ENCODE data around the gene OGFR.

OGFR gene

DNA sequence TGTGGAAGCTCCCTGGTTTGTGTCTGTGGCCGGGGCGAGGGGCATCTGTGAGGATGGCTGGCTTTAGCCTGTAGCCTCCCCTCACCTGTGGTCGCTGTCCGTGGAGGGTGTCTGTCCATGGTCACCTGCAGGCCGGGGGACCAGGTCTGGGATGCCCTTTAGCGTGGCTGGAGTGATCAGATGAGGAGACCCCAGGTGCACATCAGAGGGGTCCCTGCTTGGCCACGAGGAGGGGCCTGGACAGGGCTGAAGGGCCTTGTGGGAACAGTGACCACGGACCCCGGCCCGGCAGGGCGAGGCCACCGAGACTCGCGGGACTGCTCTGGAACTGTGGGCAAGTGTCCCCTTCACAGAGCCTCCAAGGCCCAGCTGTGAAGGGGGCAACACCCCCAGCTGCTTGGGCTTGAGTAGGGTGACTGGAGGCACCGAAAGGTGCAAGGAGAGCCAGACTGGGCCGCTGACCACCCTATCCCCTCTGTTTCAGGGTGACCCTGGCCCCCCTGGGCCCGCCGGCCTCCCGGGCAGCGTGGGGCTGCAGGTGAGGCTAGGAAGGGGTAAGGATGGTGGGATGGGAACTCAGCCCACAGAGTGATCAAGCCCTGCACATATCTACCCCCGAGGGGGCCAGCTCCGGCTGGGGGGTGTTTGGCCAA, 20.8 kb downstream of the OGFR start:
- no peak for DNase-seq (ENCODE audit: low read depth, low spot score)

DNA sequence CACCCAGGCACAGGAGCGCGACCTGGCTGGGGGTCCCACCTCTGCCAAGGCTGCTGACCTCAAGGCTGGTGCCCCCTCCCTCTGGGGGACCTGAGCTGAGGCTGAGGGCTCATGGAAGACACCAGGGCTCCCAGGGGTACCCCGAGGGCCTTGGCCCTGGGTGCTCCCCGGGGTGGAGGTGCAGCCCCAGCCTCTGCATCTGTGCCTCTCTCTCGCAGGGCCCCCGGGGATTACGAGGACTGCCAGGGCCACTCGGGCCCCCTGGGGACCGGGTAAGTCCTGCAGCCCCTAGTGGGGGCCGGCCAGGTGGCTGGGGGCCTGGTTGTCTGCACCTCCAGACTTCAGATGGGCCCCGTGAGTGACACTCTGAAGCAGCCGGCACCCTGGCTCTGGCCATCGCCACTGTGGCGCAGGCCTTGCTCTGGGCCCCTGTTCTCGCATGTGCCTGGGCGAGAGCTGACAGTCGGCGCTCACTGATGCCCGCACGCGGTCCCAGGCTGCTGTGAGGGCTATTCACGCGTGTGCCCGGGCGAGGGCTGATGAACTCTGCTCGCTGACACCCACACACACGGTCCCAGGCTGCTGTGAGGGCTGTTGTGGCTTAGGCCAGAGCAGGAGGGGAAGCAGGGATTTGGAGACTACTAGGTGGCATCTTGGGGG, 21.5 kb downstream of the OGFR start:
- DNase-seq (ENCODE audit: low read depth, low spot score): no peak

DNA sequence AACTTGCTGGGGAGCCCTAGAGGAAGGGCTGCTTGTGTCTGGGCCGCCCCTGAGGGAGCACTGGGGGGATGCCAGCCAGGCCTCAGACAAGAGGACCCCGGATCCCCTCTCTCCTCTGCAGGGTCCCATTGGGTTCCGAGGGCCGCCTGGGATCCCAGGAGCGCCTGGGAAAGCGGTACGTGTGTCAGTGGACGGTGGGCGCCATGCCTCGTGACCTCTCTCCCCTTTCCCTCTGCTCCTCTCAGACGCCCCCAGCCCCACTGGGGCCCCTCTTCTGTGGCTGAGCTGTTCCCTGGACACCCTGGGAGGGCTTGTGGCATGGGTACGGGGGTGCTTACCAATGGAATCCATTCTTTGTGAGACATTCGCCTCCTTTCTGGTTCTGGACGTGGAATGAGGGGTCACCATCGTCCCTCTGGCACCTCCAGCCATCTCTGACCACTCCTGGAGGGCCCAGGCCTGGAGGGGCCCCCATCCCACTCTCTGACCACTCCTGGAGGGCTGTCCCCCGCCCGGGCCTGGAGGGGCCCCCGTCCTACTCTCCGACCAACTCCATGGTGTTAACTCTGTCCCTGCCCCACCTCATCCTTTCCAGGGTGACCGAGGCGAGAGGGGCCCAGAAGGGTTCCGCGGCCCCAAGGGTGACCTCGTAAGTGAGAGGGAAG, 22.1 kb downstream of the OGFR start:
- no peak for DNase-seq (ENCODE audit: low read depth, low spot score)

DNA sequence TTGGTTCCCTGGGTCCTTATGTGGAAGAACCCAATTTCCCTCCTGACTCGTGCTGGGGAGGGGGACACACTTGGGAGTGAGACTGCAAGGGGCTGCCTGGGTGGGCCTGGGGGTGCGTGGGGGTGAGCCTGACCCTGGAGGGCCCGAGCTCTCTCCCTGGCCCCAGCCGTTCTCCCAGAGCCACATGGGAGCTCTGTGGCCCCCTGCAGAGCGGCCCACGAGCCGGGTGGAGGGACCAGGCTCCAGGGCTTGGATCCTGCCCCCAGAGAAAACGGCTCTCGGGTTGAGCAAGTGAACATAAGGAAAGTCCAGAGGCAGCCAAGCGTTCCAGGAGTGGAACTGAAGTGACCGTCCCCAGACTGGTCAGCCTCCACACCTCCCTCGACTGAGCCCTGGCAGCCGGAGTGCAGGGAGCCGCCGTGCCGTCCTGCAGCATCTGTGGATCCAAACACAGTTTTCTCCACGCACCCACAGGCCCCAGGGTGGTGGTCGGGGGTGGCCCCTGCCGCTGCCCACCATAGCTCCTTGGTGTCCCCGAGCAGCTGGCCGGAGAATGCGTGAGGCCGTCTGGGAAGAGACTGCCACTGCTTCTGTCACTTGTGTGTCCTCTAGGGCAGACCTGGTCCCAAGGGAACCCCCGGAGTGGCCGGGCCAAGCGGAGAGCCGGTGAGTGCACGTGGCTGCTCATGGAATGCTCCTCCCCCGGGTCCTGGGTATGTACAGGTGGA, 22.8 kb downstream of the OGFR start:
- no peak for DNase-seq (ENCODE audit: low read depth, low spot score)

DNA sequence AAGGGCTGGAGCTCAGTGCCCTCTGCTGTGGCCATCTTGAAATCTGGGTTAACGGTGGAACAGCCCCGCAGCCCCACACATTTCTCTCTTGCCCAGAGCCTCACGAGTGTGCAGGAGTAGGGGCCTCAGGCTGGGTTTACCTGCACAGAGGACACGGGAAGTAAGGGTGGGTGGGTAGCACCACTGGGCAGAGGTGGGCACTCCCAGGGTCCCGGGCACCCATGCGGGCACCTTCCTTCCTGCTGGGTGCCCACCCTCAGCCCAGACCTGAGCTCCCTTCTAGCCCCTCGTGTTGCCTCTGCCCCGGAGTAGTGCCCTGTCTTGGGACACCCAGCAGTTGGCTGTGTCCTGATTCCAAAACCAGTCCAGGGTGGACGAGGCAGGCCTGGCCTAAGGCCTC, 23.4 kb downstream of the OGFR start:
- DNase-seq (ENCODE audit: low read depth, low spot score): no peak

DNA sequence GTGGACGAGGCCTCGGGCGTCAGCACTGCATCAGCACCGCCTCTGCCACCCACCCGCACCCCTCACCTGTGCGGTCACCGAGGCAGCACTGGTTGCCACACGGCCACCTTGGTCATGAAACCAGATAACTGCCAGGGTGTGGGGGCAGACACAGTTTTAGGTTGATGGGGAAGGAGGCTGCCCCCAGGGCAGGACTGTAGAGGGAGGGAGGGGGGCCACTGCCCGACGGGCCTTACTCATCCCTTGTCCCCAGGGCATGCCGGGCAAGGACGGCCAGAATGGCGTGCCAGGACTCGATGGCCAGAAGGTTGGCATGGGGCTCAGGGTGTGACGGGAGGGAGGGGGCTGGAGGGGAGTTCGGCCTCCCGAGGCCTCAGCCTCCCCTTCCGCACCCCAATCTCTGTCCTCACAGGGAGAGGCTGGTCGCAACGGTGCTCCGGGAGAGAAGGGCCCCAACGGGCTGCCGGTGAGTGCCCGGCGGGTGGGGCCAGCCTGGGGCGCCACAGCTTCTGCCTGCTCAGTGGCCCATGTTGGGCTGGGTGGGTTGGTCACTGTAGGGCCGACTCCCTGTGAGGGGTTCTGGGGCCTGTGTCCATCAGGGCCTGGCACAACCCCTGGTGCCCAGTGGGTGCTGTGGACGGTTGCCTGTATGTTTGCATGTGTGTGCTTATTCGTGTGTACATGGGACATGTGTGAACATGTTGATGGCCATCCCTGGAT, 24.0 kb downstream of the OGFR start:
- no peak for DNase-seq (ENCODE audit: low read depth, low spot score)

DNA sequence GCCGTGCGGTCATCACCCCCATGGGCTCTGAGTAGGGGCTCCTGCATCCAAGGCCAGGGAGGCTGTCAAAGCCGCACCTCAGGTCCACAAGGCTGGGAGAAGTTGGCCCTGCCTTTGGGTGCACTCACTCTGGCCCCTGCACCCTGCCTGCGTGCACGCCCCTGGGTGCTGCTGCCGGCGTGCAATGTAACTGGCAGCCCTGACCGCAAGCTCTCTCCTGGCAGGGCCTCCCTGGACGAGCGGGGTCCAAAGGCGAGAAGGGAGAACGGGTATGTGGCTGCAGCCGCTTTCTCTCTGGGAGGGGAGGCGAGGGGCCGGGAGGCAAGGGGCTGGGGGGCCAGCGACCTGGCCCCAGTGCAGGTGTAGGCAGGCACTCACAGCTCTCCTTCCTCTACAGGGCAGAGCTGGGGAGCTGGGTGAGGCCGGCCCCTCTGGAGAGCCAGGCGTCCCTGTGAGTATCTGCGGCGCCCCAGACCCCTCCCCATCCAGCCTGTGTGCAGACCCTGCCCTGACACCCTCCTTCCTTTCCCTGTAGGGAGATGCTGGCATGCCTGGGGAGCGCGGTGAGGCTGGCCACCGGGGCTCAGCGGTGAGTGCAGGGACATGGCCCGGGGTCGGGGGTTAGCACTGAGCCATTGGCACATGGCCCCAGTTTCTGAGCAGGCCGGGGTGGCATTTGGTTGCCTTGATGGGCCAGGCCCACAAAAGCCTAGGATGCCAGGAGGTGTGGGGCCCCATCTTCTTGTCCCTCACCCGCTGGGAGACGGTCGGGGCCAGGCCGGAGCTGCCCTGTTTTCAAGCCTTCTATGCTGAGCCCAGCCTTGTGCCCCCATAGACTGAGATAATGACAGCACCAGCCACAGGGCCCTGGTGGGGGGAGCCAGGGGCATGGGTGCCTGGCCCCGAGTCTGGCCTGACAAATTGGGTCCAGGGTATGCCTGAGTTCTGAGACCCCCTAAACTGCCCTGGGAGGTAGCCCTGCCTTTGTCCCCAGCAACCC, 24.9 kb downstream of the OGFR start:
- DNase-seq (ENCODE audit: low read depth, low spot score): no peak

DNA sequence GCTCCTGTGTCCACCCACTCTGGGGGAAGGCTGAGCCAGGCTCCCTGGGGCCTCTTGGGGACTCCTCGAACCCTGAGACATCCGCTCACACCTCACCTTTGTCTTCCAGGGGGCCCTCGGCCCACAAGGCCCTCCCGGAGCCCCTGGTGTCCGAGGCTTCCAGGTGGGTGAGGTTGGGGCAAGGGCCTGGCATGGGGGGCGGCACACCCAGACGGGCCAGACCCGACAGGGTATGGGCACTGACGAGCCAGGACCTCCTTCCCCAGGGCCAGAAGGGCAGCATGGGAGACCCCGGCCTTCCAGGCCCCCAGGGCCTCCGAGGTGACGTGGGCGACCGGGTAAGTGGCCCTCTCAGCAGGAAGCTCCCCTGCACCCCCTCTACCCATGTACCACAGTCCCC, 25.6 kb downstream of the OGFR start:
- no peak for DNase-seq (ENCODE audit: low read depth, low spot score)

DNA sequence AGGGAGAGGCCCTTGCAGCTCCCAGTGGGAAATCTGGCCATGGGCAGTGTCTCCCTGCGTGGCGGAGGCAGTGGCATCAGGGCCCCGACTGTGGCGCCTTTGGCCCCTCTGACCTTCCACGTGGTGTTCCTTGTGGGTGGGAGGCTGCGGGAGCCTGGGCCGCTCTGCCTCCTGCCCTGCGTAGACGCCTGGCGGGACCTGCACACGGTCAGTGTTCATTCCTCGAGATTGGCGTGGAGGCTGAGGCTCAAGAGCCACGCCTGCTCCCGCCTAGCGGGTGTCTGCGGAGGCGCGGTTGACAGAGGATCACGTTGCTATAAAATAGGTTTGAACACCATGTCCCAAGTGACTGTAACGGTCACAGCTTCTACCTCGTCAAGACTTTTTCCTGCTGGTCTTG, 26.2 kb downstream of the OGFR start:
- no peak for DNase-seq (ENCODE audit: low read depth, low spot score)

DNA sequence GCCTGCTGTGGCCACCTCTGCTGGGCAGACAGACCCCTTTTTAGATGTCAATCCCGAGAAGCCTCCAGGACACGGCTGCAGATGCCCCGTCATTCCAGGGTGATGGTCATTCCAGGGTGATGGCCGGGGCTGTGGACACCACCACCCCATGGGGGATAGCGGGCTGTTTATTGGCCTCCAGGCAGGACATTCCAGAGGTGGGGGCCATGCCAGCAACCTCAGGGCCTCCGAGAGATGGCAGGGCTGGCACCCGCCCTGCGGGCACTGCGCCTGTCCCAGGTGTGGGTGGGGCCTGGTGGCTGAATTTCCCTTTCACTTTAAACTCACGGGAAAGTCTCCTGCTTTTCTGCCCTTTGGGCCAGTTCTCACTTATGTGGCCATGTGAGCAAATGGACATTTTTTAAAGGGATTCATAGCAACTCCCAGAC, 26.7 kb downstream of the OGFR start:
- DNase-seq (ENCODE audit: low read depth, low spot score): no peak

DNA sequence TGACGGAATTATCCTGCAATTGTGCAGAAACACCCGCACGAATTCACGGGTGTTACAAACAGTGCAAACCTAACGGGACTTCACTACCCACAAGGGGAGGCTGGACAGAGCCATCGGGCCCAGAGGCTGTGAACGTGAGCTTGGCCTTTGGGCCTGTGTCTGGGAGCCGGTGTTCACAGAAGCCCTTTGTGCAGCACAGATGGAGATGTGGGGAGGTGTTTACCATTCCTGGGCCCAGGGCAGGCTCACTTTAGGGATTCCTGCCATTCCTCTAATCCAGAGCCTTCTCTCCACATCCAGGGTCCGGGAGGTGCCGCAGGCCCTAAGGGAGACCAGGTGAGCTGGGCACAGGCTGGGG, 27.2 kb downstream of the OGFR start:
- no peak for DNase-seq (ENCODE audit: low read depth, low spot score)

DNA sequence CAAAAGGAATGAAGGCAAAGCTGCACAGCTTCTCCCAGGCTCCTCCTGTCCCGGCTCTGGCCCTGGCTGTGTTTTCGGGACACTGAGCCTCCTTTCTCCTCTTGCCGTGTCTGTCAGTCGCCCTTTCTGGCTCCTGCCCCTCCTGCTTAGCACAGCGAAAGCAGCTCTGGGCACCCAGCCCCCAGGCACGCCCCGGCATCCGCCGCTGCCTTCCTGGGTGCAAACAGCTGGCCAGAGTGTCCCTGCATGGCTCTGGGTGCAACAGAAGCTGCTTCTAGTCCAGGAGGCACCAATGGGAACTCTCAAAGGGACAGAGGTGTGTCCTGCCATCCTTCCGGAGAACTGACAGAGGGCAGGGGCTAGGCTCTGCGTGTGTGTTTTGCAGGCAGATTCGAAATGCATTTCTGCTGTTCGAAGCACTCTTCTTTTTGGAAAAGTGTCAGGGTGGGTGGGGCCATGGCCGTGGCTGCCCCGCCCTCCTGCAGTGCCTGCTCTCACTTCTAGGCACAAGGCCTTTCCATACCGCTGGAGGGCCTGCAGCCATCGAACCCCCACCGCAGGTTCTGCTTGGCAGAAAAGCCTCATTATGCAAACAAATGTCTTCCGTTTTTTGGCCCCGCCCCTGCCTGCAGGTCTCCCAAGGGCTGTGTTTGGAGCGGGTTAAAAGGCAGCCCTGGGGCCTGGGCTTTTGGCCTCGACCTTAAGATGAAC, 27.7 kb downstream of the OGFR start:
- DNase-seq (ENCODE audit: low read depth, low spot score): no peak

DNA sequence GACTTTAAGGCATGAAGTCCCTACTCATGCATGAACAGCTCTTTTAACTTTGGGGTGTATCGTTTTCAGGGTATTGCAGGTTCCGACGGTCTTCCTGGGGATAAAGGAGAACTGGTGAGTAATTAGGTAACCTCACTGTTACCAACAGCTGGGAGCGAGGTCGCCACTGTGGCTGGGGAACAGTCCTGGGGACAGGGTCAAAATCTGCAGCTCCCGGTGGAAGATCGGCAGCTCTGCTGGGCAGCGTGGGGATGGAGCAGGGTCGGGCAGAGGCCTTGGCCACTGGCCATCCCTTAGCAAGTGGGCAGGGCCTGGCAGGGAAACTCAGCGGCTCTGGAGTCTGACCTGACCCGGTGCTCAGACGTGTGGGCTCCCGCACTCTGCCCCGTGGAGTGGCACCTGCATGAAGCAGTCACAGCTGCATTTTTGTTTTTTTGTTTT, 28.3 kb downstream of the OGFR start:
- no peak for DNase-seq (ENCODE audit: low read depth, low spot score)

DNA sequence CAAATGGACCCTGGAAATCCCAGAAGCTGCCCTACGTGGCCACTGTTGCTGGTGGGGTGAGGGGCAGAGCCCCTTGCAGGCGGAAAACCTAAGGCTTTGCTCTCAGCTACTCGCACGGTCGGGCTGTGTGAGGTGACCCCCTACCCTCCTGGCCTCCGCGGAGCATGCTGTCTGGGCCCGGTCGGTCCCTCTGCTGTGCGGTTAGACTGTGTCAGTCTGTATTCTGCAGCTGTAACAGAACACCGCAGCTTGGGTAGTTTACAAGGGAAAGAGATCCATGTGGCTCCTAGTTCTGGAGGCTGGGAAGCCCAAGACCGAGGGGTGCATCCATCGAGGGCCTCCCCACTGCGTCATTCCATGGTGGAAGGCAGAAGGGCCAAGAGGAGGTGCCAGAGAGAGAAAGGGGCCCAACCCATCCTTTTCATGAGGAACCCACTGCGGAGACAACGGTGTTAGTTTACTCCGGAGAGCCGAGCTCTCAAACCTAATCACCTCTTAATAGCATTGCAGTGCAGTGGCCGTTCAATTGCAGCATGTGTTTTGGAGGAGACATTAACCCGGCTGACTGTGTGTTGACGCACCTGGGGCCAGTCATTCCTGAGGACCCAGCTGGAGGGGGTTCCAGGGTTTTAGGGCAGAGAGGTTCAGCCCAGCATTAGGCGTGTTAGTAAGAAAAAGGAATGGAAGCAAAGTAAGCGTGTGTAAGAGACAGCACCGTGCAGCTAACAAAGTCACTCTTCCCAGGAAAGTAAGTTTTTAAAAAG, 30.5 kb downstream of the OGFR start:
- DNase-seq (ENCODE audit: low read depth, low spot score): no peak

DNA sequence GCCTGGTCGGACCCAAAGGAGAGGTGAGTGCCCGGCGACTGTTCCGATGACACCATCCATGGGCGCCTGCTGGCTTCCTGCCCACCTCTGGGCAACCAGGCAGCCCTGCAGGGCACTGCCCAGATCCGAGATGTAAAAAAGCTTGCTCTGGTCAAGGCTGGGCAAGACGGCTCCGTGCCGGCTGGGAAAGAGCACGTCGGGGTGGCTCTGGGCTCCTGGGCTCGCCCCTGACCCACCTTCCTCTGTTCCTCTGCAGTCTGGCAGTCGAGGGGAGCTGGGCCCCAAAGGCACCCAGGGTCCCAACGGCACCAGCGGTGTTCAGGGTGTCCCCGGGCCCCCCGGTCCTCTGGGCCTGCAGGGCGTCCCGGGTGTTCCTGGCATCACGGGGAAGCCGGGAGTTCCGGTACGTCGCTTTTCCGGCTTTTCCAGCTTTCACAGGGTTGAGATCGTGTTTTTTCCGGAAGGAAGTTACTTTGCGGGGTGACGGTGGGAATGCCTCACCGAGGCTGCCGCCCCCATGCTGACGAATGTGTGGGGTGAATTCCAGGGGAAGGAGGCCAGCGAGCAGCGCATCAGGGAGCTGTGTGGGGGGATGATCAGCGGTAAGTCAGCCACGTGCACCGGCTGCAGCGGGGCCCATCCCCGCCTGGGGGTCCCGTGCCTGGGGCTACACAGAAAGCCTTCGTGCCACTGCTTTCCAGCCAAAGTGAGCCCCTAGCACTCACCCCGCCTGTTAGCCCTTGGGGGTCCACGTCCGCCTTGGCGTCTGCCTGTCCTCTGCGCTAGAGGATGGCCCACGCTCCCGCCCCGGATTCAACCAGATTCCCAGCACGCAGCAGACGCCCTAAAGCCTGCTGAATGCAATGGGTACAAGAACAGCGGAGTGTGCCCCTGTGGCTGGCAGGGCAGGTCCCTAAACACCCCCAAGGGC, 31.6 kb downstream of the OGFR start:
- DNase-seq (ENCODE audit: low read depth, low spot score): no peak

DNA sequence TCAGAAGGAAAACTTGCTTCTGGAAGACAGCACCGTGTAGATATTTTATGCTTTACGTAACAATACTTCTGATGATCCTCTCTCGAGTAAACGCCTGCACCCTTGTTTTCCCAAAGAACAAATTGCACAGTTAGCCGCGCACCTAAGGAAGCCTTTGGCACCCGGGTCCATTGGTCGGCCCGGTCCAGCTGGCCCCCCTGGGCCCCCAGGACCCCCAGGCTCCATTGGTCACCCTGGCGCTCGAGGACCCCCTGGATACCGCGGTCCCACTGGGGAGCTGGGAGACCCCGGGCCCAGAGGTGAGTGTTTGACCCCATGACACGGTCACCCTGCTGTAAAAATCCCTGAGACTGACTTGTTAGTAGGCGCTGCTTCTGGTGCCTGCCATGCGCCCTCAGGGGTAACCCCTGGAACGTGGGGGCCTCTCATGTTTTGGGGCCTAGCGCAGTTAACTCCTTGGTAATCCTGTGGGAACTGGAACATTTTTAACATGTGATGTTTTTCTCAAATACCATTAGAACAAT, 32.4 kb downstream of the OGFR start:
- DNase-seq (ENCODE audit: low read depth, low spot score): no peak

DNA sequence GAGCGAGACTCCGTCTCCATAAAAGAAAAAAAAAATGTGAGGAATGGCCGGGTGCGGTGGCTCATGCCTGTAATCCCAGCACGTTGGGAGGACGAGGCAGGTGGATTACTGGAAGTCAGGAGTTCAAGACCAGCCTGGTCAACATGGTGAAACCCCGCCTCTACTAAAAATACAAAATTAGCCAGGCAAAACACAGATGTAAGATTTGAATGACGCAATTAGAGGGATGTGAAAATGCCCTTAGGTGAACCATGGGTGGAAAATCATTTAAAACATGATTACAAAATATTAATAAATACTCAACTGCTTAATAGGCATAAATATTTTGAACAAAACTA, 33.1 kb downstream of the OGFR start:
- DNase-seq (ENCODE audit: low read depth, low spot score): no peak

Measured in activated CD4-positive, CD25-positive, alpha-beta regulatory T cell treated with anti-CD3 and anti-CD28 coated beads, Interleukin-2, amount 50 U/mL, for 16 hours (primary cell).